Esophagus squamous epithelium (tissue), 5 donors: ENCODE results near the gene C10orf105. TPM values are rescaled to one million over a fixed set of nuclear protein-coding genes. Genes with fewer than 3 reads are reported as not detected.

ENCODE experiments used
- DNase-seq: peaks from one replicate; lab custom pipeline; 2025; lab: John Stamatoyannopoulos, UW
- H3K27ac ChIP-seq, 4 donors: fragments of 200-600 bp; sonication (generic); one replicate each; pipeline ENCODE4 v1.5.1; 2016 to 2019; ENCODE audit warnings: mild to moderate bottlenecking in 1 of 4
- H3K27me3 ChIP-seq, 4 donors: fragments of 200-600 bp; sonication (generic); 1 replicate in 3 of 4; 2 replicates in 1 of 4; pipeline versions ENCODE4 v1.5.1 to v1.6.0; 2017 to 2021; ENCODE audit warnings: antibody characterized with exemption in 1 of 4
- H3K36me3 ChIP-seq, 3 donors: fragments of 200-600 bp; sonication (generic); one replicate each; pipeline ENCODE4 v1.5.1; 2016 to 2019
- H3K4me1 ChIP-seq, 3 donors: fragments of 200-600 bp; sonication (generic); one replicate each; pipeline ENCODE4 v1.5.1; 2017 to 2019
- H3K4me3 ChIP-seq, 4 donors: fragments of 200-600 bp; sonication (generic); 1 replicate in 3 of 4; 2 replicates in 1 of 4; pipeline ENCODE4 v1.5.1; 2016 to 2019; ENCODE audit warnings: mild to moderate bottlenecking in 2 of 4, moderate library complexity in 1 of 4
- H3K9me3 ChIP-seq, 3 donors: fragments of 200-600 bp; sonication (generic); one replicate each; pipeline ENCODE4 v1.5.1; 2016 to 2019
- POLR2A ChIP-seq, 4 donors: fragments of 450-650 bp; IDR thresholded peaks; one replicate each; pipeline ENCODE4 v1.6.1; 2017; ENCODE audit warnings: antibody characterized with exemption in 4 of 4, mild to moderate bottlenecking in 4 of 4, moderate library complexity in 3 of 4
- WGBS, 2 donors: methylation state at CpG; one replicate each; pipeline ENCODE4 v1.1.5; 2018; 5-methylcytosine and 5-hydroxymethylcytosine counted together
- intact Hi-C: fragments of 100-400 bp; cut with DNase I; formaldehyde crosslinking; loops from one replicate; pipeline ENCODE4 v1.15.0; 2022
- total RNA-seq, 4 donors: library from RNA; depleted of rRNA; stranded (reverse); fragments of >200 nt; gene quantifications; one replicate each; pipeline ENCODE4 v1.1.0, GENCODE V29; 2016
- TF ChIP-seq, protein P1 (sequence below), 6 experiments: fragments of 450-650 bp in 4 of 6; fragments of 200-600 bp in 2 of 6; sonication (generic) in 2 of 6; IDR thresholded peaks; one replicate each; pipeline ENCODE4 v1.5.1; 2016 to 2019; ENCODE audit warnings: antibody characterized with exemption in 6 of 6, mild to moderate bottlenecking in 4 of 6, moderate library complexity in 4 of 6
- donor health status: DM: yes; HTN: yes; CAD: no.

The C10orf105 gene
- total RNA-seq, 4 donors from 2014 or later: under 0.01 to 0.15 TPM; not detected in 2

DNA sequence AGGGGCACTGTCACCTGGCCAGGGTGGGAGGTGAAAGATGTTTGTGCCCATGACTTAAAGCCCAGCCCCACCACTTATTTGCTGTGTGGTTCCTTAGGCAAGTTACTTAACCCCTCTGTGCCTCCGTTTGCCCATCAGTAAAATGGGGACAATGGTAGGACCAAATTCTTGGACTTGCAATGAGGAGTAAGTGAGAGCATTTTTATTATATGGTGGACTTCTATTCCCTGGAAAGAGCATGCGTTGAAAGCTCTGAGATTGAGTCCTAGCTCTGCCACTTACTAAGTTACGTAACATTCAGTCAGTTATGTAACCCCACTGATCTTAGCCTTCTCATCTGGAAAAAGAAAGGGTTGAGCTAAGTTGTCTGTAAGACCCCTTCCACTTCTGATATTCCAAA, 35.0 kb upstream of the C10orf105 start:
- TF ChIP-seq, protein P1, sequence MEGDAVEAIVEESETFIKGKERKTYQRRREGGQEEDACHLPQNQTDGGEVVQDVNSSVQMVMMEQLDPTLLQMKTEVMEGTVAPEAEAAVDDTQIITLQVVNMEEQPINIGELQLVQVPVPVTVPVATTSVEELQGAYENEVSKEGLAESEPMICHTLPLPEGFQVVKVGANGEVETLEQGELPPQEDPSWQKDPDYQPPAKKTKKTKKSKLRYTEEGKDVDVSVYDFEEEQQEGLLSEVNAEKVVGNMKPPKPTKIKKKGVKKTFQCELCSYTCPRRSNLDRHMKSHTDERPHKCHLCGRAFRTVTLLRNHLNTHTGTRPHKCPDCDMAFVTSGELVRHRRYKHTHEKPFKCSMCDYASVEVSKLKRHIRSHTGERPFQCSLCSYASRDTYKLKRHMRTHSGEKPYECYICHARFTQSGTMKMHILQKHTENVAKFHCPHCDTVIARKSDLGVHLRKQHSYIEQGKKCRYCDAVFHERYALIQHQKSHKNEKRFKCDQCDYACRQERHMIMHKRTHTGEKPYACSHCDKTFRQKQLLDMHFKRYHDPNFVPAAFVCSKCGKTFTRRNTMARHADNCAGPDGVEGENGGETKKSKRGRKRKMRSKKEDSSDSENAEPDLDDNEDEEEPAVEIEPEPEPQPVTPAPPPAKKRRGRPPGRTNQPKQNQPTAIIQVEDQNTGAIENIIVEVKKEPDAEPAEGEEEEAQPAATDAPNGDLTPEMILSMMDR (IDR thresholded peaks at IDR 0.05): no peak
- TF ChIP-seq POLR2A (IDR thresholded peaks at IDR 0.05): no peak
- no peaks in the 10 kb centered on the region for H3K27me3 ChIP-seq
- peaks cover 14 to 84% (median 36%) of the 10 kb centered on the region in 3 donors for H3K36me3 ChIP-seq
- WGBS, 2 donors: 84 to 86% methylated on average over 3 of the region's 3 CpGs
- intact Hi-C loops: no loop called here
- DNase-seq: no peak
- no peak overlapping the region for H3K4me3 ChIP-seq
- H3K27ac ChIP-seq: peak overlapping the region; percentile 28 to 86 (median 62)
- no peaks in the 10 kb centered on the region for H3K9me3 ChIP-seq
- peaks cover 28 to 92% (median 52%) of the 10 kb centered on the region in 3 donors for H3K4me1 ChIP-seq

DNA sequence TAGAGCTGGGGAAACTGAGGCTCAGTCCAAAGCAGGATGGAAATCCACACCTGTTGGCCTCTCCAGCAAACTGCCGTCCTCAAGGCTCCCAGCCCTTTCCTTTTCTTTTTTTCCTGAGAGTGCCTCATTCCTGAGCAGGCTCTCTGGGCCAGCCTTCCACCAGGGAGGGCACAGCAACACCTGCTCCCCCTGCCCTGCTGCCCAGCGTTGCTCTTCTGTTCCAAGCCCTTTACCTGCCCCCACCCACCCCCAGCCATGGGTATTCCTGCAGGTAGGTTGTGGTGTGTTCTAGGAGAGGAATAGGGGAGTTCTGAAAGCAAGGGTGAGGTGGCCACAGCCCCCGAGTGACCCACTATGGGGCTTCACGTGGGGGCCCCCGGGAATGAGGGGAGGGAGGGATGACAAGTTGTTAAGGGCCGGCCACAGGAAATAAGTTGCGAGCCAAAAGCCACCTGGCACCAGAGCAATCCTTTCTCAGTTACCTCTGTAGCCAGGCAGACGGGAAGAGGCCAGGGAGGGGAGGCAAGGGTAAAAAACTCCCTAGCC, 34.5 kb upstream of the C10orf105 start:
- peak overlapping the region; percentile 28 to 86 (median 62) for H3K27ac ChIP-seq
- no peak overlapping the region for H3K4me3 ChIP-seq
- H3K27me3 ChIP-seq: no peaks in the 10 kb centered on the region
- peaks cover 14 to 79% (median 36%) of the 10 kb centered on the region in 3 donors for H3K36me3 ChIP-seq
- TF ChIP-seq, protein P1 (IDR thresholded peaks at IDR 0.05): no peak
- intact Hi-C loops: no loop called here
- H3K4me1 ChIP-seq: peaks cover 33 to 95% (median 58%) of the 10 kb centered on the region in 3 donors
- no peak for DNase-seq
- WGBS, 2 donors: 53 to 88% methylated on average over 4 to 8 of the region's 8 CpGs
- H3K9me3 ChIP-seq: no peaks in the 10 kb centered on the region

DNA sequence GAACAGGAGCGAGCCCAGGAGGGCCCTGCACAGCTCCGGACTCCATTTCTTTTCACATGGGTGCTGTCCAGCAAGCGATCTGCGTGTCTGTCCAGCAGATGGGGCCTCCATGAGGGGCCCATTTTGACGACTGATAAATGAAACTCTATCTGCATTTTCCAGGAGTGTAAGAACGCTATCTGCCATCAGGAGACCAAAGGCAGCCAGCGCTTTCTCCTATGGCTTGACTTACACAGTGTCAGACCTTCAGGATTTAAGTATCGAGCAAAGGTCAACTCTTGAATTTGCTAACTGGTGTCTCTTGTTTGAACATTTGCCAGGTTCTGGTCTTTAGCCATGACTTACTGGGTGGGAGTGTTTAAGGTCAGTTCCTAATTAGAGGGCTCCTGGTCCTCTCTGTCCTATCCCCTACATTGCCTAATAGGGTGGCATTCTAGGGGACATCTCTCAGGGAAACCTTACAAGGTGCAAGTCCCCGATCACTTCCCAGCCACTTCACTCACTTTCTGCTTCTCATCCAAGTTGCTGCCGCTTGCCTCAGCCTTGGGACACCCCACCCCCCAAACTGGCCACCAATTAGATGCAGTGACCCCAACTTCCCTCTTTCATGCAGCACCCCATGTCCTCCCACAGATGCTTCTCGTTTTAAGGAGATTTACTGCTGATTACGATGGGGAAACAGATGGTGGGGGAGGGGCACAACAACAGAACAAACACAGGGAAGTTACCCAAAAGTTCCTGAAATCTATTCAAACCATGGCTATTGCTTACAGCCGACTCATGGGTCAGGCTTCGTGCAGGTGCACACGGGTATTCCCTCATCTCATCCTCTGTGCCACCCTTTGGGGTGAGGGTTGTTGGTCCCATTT, 33.7 kb upstream of the C10orf105 start:
- 72 to 77% methylated on average over 11 to 13 of the region's 15 CpGs for WGBS, 2 donors
- no peak for DNase-seq
- H3K36me3 ChIP-seq: peaks cover 14 to 72% (median 36%) of the 10 kb centered on the region in 3 donors

DNA sequence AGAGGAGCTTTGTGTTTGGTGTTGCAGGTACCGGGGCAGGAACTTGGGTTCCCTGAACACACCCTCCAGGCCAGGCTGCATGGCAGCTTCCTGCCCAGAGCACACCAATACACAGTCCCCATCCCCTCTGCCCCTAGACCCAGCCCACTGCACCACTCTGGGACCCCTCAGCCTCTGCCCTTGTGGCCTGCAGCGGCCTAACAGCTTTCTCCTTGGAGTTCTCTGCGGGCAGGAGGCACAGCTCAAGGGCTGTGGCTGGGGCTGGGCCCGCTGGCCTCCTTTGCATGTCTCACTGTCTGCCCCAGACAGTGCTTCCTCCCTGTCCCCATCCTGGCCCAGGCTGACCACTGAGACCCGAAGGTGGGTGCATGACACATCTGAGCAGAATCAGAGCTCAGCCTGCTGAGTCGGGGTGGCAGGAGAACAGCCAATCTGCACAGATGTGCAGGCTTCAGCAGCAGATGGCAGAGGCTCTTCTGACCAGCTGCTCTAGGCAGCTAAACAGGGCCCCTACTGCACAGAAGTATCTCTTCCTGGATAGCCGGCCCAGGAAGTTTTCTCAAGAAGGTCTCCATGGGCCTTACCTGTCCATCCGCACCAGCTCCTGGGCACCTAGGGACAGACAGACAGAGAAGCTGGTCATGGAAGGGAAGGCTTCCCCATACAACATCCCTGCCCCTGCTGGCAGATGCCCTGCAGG, 33.0 kb upstream of the C10orf105 start:
- TF ChIP-seq, protein P1 (IDR thresholded peaks at IDR 0.05): no peak
- TF ChIP-seq POLR2A (IDR thresholded peaks at IDR 0.05): no peak
- H3K36me3 ChIP-seq: peaks cover 14 to 65% (median 36%) of the 10 kb centered on the region in 3 donors
- H3K27ac ChIP-seq: peak overlapping the region; percentile 31 to 80 (median 38)
- 75% methylated on average over 3 of the region's 8 CpGs; no CpG with 5 or more reads in 1 of the 2 donors for WGBS, 2 donors
- peaks cover 36 to 95% (median 60%) of the 10 kb centered on the region in 3 donors for H3K4me1 ChIP-seq
- DNase-seq: no peak
- H3K27me3 ChIP-seq: no peaks in the 10 kb centered on the region
- intact Hi-C loops: no loop called here
- H3K9me3 ChIP-seq: no peaks in the 10 kb centered on the region
- no peak overlapping the region for H3K4me3 ChIP-seq

More for the DNA sequence above, 33.7 kb upstream of the C10orf105 start:
- intact Hi-C loops: no loop called here
- Histone ChIP-seq H3K27me3 (no peaks in the 10 kb centered on the region), H3K27ac (peak overlapping the region; percentile 36 to 86 (median 62)), H3K4me1 (peaks cover 37 to 95% (median 60%) of the 10 kb centered on the region in 3 donors), H3K9me3 (no peaks in the 10 kb centered on the region), H3K4me3 (no peak overlapping the region)
- peak in 1 of 4 donors; percentile 37 for TF ChIP-seq POLR2A (IDR thresholded peaks at IDR 0.05)
- TF ChIP-seq, protein P1 (IDR thresholded peaks at IDR 0.05): no peak
